HepG2 (cell line): ENCODE measurements around the gene DPP7. TPM values are rescaled to one million over a fixed set of nuclear protein-coding genes. Genes with fewer than 3 reads are reported as not detected.

Source experiments
- CHCHD3 ChIP-seq: sonication (generic); formaldehyde crosslinking; IDR thresholded peaks from 2 replicates; pipeline ENCODE4 v1.8.0; 2022; ENCODE audit warnings: mild to moderate bottlenecking, missing genetic modification reagents, moderate library complexity
- FOSL1 ChIP-seq: sonication (generic); formaldehyde crosslinking; IDR thresholded peaks from 2 replicates; pipeline ENCODE4 v1.9.0; 2021; ENCODE audit warnings: missing genetic modification reagents, borderline replicate concordance
- HNRNPUL1 ChIP-seq: fragments of 200-400 bp; formaldehyde crosslinking; IDR thresholded peaks from 2 replicates; pipeline ENCODE4 v1.6.1; 2017; ENCODE audit warnings: low read depth, mild to moderate bottlenecking, low read length, moderate library complexity
- NCOA5 ChIP-seq: sonication (generic); formaldehyde crosslinking; IDR thresholded peaks from 2 replicates; pipeline ENCODE4 v1.4.0; 2020; ENCODE audit warnings: missing genetic modification reagents
- PCBP1 ChIP-seq: fragments of 200-400 bp; formaldehyde crosslinking; IDR thresholded peaks from 2 replicates; pipeline ENCODE4 v1.6.1; 2017; ENCODE audit warnings: mild to moderate bottlenecking, low read depth, low read length, borderline replicate concordance
- SETDB1 ChIP-seq: sonication (generic); formaldehyde crosslinking; IDR thresholded peaks from 2 replicates; pipeline ENCODE4 v1.5.1; 2020; ENCODE audit warnings: missing genetic modification reagents, mild to moderate bottlenecking, borderline replicate concordance
- TCF7L2 ChIP-seq: IDR thresholded peaks from 2 replicates; pipeline ENCODE4 v1.6.1; 2011; ENCODE audit warnings: mild to moderate bottlenecking, low read depth, low read length, moderate library complexity
- YY1 ChIP-seq: IDR thresholded peaks from 2 replicates; pipeline ENCODE4 v1.6.1; 2011; ENCODE audit warnings: low read length, low read depth, moderate library complexity, mild to moderate bottlenecking; ENCODE audit not compliant: insufficient read depth, insufficient replicate concordance
- ZNF251 ChIP-seq: sonication (generic); formaldehyde crosslinking; IDR thresholded peaks from 2 replicates; pipeline ENCODE4 v1.9.0; 2021; ENCODE audit warnings: mild to moderate bottlenecking, missing genetic modification reagents
- ZNF501 ChIP-seq: sonication (generic); formaldehyde crosslinking; IDR thresholded peaks from 2 replicates; pipeline ENCODE4 v1.5.1; 2020; ENCODE audit warnings: mild to moderate bottlenecking, moderate library complexity, missing genetic modification reagents
- ZNF564 ChIP-seq: sonication (generic); formaldehyde crosslinking; IDR thresholded peaks from 2 replicates; pipeline ENCODE4 v1.8.1; 2023; ENCODE audit warnings: mild to moderate bottlenecking, missing genetic modification reagents
- ZNF567 ChIP-seq: sonication (generic); formaldehyde crosslinking; IDR thresholded peaks from 2 replicates; pipeline ENCODE4 v1.8.1; 2023; ENCODE audit warnings: mild to moderate bottlenecking, missing genetic modification reagents, borderline replicate concordance
- ZNF570 ChIP-seq: sonication (generic); formaldehyde crosslinking; IDR thresholded peaks from 2 replicates; pipeline ENCODE4 v1.4.0; 2020; ENCODE audit warnings: mild to moderate bottlenecking, missing genetic modification reagents, borderline replicate concordance
- ZNF644 ChIP-seq: IDR thresholded peaks from 2 replicates; pipeline ENCODE4 v1.6.1; 2016; ENCODE audit warnings: low read depth
- polyA plus RNA-seq, 8 experiments: library from polyadenylated mRNA; depleted of rRNA in 3 of 8; stranded (reverse) in 7 of 8; unstranded in 1 of 8; fragments of >200 nt; fragmentation: Illumina TruSeq in 4 of 8; extraction: Trizol in 4 of 8; gene quantifications; 2 replicates each; pipeline versions ENCODE4 v1.2.1 to v1.2.3, GENCODE V29; 2011 to 2016; ENCODE audit warnings: low read depth in 4 of 8, missing spikeins in 1 of 8, mixed read lengths in 1 of 8; ENCODE audit not compliant: insufficient read depth in 1 of 8
- total RNA-seq, 5 experiments: library from RNA; depleted of rRNA; stranded (reverse); fragments of >200 nt; fragmentation: Illumina TruSeq; extraction: Trizol; gene quantifications; 2 replicates each; pipeline ENCODE4 v1.2.3, GENCODE V29; 2016; ENCODE audit warnings: low read depth in 1 of 5
- TF ChIP-seq, protein P1 (sequence below): sonication (generic); formaldehyde crosslinking; IDR thresholded peaks from 2 replicates; pipeline ENCODE4 v1.4.0; 2020; ENCODE audit warnings: missing genetic modification reagents, borderline replicate concordance
- TF ChIP-seq, protein P2 (sequence below): sonication (generic); formaldehyde crosslinking; IDR thresholded peaks from 2 replicates; pipeline ENCODE4 v1.8.1; 2023; ENCODE audit warnings: mild to moderate bottlenecking, missing genetic modification reagents, borderline replicate concordance
- TF ChIP-seq, protein P3 (sequence below): IDR thresholded peaks from 2 replicates; pipeline ENCODE4 v1.4.0; 2020; ENCODE audit warnings: mild to moderate bottlenecking, missing genetic modification reagents
- TF ChIP-seq, protein P4 (sequence below): sonication (generic); formaldehyde crosslinking; IDR thresholded peaks from 2 replicates; pipeline ENCODE4 v1.4.0; 2020; ENCODE audit warnings: missing genetic modification reagents; ENCODE audit errors: not compliant biosample characterization
- TF ChIP-seq, protein P5 (sequence below): sonication (generic); formaldehyde crosslinking; conservative IDR thresholded peaks from 2 replicates; pipeline ENCODE4 v1.8.0; 2022; ENCODE audit warnings: low read depth, missing genetic modification reagents

Gene DPP7
- total and polyA plus RNA-seq, 2 of the 13 experiments (the other 11 are each of a cell fraction or from before 2014, with no cell fraction given): 1.2 to 4.5 TPM

DNA sequence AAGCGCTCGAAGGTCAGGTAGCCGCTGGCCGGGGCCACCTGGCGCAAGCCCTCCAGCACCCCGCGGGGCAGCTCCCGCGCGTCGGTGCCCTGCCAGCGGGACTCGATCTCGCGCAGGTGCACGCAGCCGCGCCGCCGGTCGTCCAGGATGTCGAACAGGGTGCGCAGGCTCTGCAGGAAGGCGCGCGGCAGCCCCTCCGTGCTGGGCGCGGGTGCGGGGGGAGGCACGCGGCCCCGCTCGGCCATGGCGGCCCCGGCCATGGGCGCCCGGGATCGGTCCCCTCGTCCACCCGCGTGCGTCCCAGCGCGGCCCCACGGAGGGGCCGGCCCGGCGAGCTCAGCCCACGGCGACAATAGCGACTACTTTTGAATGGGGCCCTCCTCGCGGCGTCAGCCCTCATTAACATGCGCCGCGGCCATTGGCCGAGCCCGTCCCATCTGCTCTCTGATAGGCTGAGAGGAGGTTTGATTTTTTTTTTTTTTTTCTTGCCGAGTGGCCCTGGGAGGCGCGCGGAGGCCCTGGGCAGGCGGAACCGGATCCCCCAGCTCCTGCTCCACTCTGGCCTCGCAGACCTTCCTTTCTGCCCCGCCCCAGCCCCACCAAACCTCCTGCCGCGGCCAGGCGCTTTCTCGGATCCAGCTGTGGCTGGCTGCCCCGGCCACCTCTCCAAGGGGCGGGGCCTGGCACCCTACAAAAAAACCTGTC lies 44.2 kb downstream of the DPP7 start, which contains the start of gene SAPCD2 (continued):
- TF ChIP-seq, protein P1, sequence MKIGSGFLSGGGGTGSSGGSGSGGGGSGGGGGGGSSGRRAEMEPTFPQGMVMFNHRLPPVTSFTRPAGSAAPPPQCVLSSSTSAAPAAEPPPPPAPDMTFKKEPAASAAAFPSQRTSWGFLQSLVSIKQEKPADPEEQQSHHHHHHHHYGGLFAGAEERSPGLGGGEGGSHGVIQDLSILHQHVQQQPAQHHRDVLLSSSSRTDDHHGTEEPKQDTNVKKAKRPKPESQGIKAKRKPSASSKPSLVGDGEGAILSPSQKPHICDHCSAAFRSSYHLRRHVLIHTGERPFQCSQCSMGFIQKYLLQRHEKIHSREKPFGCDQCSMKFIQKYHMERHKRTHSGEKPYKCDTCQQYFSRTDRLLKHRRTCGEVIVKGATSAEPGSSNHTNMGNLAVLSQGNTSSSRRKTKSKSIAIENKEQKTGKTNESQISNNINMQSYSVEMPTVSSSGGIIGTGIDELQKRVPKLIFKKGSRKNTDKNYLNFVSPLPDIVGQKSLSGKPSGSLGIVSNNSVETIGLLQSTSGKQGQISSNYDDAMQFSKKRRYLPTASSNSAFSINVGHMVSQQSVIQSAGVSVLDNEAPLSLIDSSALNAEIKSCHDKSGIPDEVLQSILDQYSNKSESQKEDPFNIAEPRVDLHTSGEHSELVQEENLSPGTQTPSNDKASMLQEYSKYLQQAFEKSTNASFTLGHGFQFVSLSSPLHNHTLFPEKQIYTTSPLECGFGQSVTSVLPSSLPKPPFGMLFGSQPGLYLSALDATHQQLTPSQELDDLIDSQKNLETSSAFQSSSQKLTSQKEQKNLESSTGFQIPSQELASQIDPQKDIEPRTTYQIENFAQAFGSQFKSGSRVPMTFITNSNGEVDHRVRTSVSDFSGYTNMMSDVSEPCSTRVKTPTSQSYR (CRISPR knock-in tag): no peak
- TF ChIP-seq ZNF570 (CRISPR knock-in tag) (no peak), NCOA5 (CRISPR knock-in tag) (no peak), CHCHD3 (CRISPR knock-in tag) (no peak), ZNF251 (CRISPR knock-in tag) (no peak), PCBP1 (no peak), SETDB1 (CRISPR knock-in tag) (no peak), FOSL1 (CRISPR knock-in tag) (no peak), HNRNPUL1 (no peak), TCF7L2 (no peak), ZNF501 (CRISPR knock-in tag) (peak; percentile 76), ZNF564 (no peak), ZNF567 (0 out of 2 replicates have a peak, but pooled peaks have one; percentile 52), ZNF644 (no peak), YY1 (peak; percentile 59)
- TF ChIP-seq, protein P2, sequence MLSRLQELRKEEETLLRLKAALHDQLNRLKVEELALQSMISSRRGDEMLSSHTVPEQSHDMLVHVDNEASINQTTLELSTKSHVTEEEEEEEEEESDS (CRISPR knock-in tag): no peak
- TF ChIP-seq, protein P3, sequence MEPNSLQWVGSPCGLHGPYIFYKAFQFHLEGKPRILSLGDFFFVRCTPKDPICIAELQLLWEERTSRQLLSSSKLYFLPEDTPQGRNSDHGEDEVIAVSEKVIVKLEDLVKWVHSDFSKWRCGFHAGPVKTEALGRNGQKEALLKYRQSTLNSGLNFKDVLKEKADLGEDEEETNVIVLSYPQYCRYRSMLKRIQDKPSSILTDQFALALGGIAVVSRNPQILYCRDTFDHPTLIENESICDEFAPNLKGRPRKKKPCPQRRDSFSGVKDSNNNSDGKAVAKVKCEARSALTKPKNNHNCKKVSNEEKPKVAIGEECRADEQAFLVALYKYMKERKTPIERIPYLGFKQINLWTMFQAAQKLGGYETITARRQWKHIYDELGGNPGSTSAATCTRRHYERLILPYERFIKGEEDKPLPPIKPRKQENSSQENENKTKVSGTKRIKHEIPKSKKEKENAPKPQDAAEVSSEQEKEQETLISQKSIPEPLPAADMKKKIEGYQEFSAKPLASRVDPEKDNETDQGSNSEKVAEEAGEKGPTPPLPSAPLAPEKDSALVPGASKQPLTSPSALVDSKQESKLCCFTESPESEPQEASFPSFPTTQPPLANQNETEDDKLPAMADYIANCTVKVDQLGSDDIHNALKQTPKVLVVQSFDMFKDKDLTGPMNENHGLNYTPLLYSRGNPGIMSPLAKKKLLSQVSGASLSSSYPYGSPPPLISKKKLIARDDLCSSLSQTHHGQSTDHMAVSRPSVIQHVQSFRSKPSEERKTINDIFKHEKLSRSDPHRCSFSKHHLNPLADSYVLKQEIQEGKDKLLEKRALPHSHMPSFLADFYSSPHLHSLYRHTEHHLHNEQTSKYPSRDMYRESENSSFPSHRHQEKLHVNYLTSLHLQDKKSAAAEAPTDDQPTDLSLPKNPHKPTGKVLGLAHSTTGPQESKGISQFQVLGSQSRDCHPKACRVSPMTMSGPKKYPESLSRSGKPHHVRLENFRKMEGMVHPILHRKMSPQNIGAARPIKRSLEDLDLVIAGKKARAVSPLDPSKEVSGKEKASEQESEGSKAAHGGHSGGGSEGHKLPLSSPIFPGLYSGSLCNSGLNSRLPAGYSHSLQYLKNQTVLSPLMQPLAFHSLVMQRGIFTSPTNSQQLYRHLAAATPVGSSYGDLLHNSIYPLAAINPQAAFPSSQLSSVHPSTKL (CRISPR knock-in tag): 0 out of 2 replicates have a peak, but pooled peaks have one; percentile 9
- TF ChIP-seq, protein P4, sequence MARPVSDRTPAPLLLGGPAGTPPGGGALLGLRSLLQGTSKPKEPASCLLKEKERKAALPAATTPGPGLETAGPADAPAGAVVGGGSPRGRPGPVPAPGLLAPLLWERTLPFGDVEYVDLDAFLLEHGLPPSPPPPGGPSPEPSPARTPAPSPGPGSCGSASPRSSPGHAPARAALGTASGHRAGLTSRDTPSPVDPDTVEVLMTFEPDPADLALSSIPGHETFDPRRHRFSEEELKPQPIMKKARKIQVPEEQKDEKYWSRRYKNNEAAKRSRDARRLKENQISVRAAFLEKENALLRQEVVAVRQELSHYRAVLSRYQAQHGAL (CRISPR knock-in tag): no peak
- TF ChIP-seq, protein P5, sequence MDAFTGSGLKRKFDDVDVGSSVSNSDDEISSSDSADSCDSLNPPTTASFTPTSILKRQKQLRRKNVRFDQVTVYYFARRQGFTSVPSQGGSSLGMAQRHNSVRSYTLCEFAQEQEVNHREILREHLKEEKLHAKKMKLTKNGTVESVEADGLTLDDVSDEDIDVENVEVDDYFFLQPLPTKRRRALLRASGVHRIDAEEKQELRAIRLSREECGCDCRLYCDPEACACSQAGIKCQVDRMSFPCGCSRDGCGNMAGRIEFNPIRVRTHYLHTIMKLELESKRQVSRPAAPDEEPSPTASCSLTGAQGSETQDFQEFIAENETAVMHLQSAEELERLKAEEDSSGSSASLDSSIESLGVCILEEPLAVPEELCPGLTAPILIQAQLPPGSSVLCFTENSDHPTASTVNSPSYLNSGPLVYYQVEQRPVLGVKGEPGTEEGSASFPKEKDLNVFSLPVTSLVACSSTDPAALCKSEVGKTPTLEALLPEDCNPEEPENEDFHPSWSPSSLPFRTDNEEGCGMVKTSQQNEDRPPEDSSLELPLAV: no peak
